BLaER1 treated with 17β-estradiol and CSF1 and Interleukin-3, amounts not matched to agents 10 nM and 100 nM (cell line): ENCODE data around the gene IGF2BP1.

ENCODE experiments used
- H3K27ac ChIP-seq, 11 experiments: shearing (Covaris generic); formaldehyde crosslinking; 2 replicates each; pipeline ENCODE4 v1.8.1; 2022
- H3K27me3 ChIP-seq, 11 experiments: shearing (Covaris generic); formaldehyde crosslinking; 2 replicates each; pipeline ENCODE4 v1.8.1; 2022
- H3K36me3 ChIP-seq, 11 experiments: shearing (Covaris generic); formaldehyde crosslinking; 2 replicates each; pipeline ENCODE4 v1.8.1; 2022
- H3K4me1 ChIP-seq, 10 experiments: shearing (Covaris generic); formaldehyde crosslinking; 2 replicates each; pipeline ENCODE4 v1.8.1; 2022
- H3K4me2 ChIP-seq, 11 experiments: shearing (Covaris generic); formaldehyde crosslinking; 2 replicates each; pipeline ENCODE4 v1.8.1; 2022
- H3K4me3 ChIP-seq, 10 experiments: shearing (Covaris generic); formaldehyde crosslinking; 2 replicates each; pipeline ENCODE4 v1.8.1; 2022
- H3K9ac ChIP-seq, 11 experiments: shearing (Covaris generic); formaldehyde crosslinking; 2 replicates each; pipeline ENCODE4 v1.8.1; 2022
- H3K9me3 ChIP-seq, 11 experiments: shearing (Covaris generic); formaldehyde crosslinking; replicated peaks in 1 of 11; 2 replicates each; pipeline ENCODE4 v1.8.1; 2022
- H4K20me1 ChIP-seq, 11 experiments: shearing (Covaris generic); formaldehyde crosslinking; 2 replicates each; pipeline ENCODE4 v1.8.1; 2022
- Cebpa-rat ChIP-seq, 11 experiments: shearing (Covaris generic); IDR thresholded peaks; 2 replicates each; pipeline ENCODE4 v1.8.1; 2022

IGF2BP1 gene

GRCh38 chr17:49015179-49015923 lies 18.2 kb downstream of the IGF2BP1 start:
- Histone ChIP-seq H3K27me3 (peaks cover 65 to 83% (median 73%) of the 10 kb centered on the region in 11 experiments), H3K4me1 (peaks cover 0 to 4% (median 0%) of the 10 kb centered on the region in 10 experiments; a peak in 2 of 20 replicates), H4K20me1 (peaks cover 0 to 24% (median 10%) of the 10 kb centered on the region in 11 experiments; a peak in 7 of 22 replicates), H3K4me2 (no peak overlapping the region), H3K9me3 (no peaks in the 10 kb centered on the region), H3K27ac (no peak overlapping the region), H3K4me3 (no peak overlapping the region), H3K9ac (no peak overlapping the region), H3K36me3 (no peaks in the 10 kb centered on the region)
- no peak for TF ChIP-seq Cebpa-rat (IDR thresholded peaks at IDR 0.05)

- Histone ChIP-seq H3K4me3 (no peak overlapping the region), H3K4me2 (no peak overlapping the region), H3K9me3 (no peaks in the 10 kb centered on the region), H3K27ac (no peak overlapping the region), H3K9ac (no peak overlapping the region), H3K36me3 (no peaks in the 10 kb centered on the region), H3K4me1 (peaks cover 0 to 4% (median 0%) of the 10 kb centered on the region in 10 experiments; a peak in 2 of 20 replicates), H4K20me1 (peaks cover 0 to 24% (median 10%) of the 10 kb centered on the region in 11 experiments; a peak in 7 of 22 replicates), H3K27me3 (peaks cover 57 to 75% (median 65%) of the 10 kb centered on the region in 11 experiments)
- no peak for TF ChIP-seq Cebpa-rat (IDR thresholded peaks at IDR 0.05)
Measured at GRCh38 chr17:49015924-49016774, 19.0 kb downstream of the IGF2BP1 start.

- H3K36me3 ChIP-seq: no peaks in the 10 kb centered on the region
- no peaks in the 10 kb centered on the region for H3K9me3 ChIP-seq
- H4K20me1 ChIP-seq: peaks cover 0 to 22% (median 10%) of the 10 kb centered on the region in 11 experiments; a peak in 7 of 22 replicates
- peaks cover 49 to 68% (median 57%) of the 10 kb centered on the region in 11 experiments for H3K27me3 ChIP-seq
- H3K27ac ChIP-seq: no peak overlapping the region
- no peak overlapping the region for H3K4me3 ChIP-seq
- TF ChIP-seq Cebpa-rat (IDR thresholded peaks at IDR 0.05): no peak
- peaks cover 0 to 4% (median 0%) of the 10 kb centered on the region in 10 experiments; a peak in 2 of 20 replicates for H3K4me1 ChIP-seq
- H3K4me2 ChIP-seq: no peak overlapping the region
- H3K9ac ChIP-seq: no peak overlapping the region
Measured at GRCh38 chr17:49016775-49017463, 19.7 kb downstream of the IGF2BP1 start.

GRCh38 chr17:49018116-49018612 lies 21.0 kb downstream of the IGF2BP1 start:
- Histone ChIP-seq H3K4me3 (no peak overlapping the region), H3K27ac (no peak overlapping the region), H3K9ac (no peak overlapping the region), H3K4me2 (no peak overlapping the region), H3K4me1 (peaks cover 0 to 4% (median 0%) of the 10 kb centered on the region in 10 experiments; a peak in 2 of 20 replicates), H3K36me3 (no peaks in the 10 kb centered on the region), H3K9me3 (no peaks in the 10 kb centered on the region), H4K20me1 (peaks cover 0 to 18% (median 10%) of the 10 kb centered on the region in 11 experiments; a peak in 7 of 22 replicates), H3K27me3 (peaks cover 37 to 55% (median 45%) of the 10 kb centered on the region in 11 experiments)
- no peak for TF ChIP-seq Cebpa-rat (IDR thresholded peaks at IDR 0.05)

GRCh38 chr17:49018748-49019147 lies 21.6 kb downstream of the IGF2BP1 start:
- no peak overlapping the region for H3K4me3 ChIP-seq
- no peak overlapping the region for H3K27ac ChIP-seq
- H3K9me3 ChIP-seq: no peaks in the 10 kb centered on the region
- no peaks in the 10 kb centered on the region for H3K36me3 ChIP-seq
- peaks cover 0 to 18% (median 7%) of the 10 kb centered on the region in 11 experiments; a peak in 7 of 22 replicates for H4K20me1 ChIP-seq
- no peak for TF ChIP-seq Cebpa-rat (IDR thresholded peaks at IDR 0.05)
- H3K4me2 ChIP-seq: no peak overlapping the region
- H3K4me1 ChIP-seq: peaks cover 0 to 4% (median 0%) of the 10 kb centered on the region in 10 experiments; a peak in 2 of 20 replicates
- H3K27me3 ChIP-seq: peaks cover 31 to 49% (median 39%) of the 10 kb centered on the region in 11 experiments
- H3K9ac ChIP-seq: no peak overlapping the region

GRCh38 chr17:49020609-49021008 lies 23.4 kb downstream of the IGF2BP1 start:
- no peak for TF ChIP-seq Cebpa-rat (IDR thresholded peaks at IDR 0.05)
- Histone ChIP-seq H4K20me1 (peaks cover 0 to 6% (median 0%) of the 10 kb centered on the region in 11 experiments; a peak in 4 of 22 replicates), H3K9me3 (no peaks in the 10 kb centered on the region), H3K9ac (no peak overlapping the region), H3K4me1 (no peaks in the 10 kb centered on the region), H3K27ac (no peak overlapping the region), H3K36me3 (no peaks in the 10 kb centered on the region), H3K4me3 (no peak overlapping the region), H3K4me2 (no peak overlapping the region), H3K27me3 (peaks cover 12 to 31% (median 20%) of the 10 kb centered on the region in 11 experiments)

- Histone ChIP-seq H3K9ac (no peak overlapping the region), H3K4me2 (no peak overlapping the region), H3K9me3 (no peaks in the 10 kb centered on the region), H3K4me3 (no peak overlapping the region), H4K20me1 (no peaks in the 10 kb centered on the region), H3K4me1 (peaks cover 0 to 5% (median 3%) of the 10 kb centered on the region in 10 experiments; a peak in 12 of 20 replicates), H3K36me3 (no peaks in the 10 kb centered on the region), H3K27me3 (peaks cover 6 to 25% (median 14%) of the 10 kb centered on the region in 11 experiments), H3K27ac (no peak overlapping the region)
- no peak for TF ChIP-seq Cebpa-rat (IDR thresholded peaks at IDR 0.05)
Measured at GRCh38 chr17:49021095-49021767, 24.0 kb downstream of the IGF2BP1 start.

GRCh38 chr17:49021768-49022103 lies 24.6 kb downstream of the IGF2BP1 start:
- H3K9ac ChIP-seq: no peak overlapping the region
- H3K4me2 ChIP-seq: no peak overlapping the region
- peaks cover 0 to 10% (median 8%) of the 10 kb centered on the region in 10 experiments; a peak in 13 of 20 replicates for H3K4me1 ChIP-seq
- no peak overlapping the region for H3K4me3 ChIP-seq
- no peaks in the 10 kb centered on the region for H3K36me3 ChIP-seq
- H4K20me1 ChIP-seq: no peaks in the 10 kb centered on the region
- peaks cover 3 to 21% (median 11%) of the 10 kb centered on the region in 11 experiments; a peak in 12 of 22 replicates for H3K27me3 ChIP-seq
- no peaks in the 10 kb centered on the region for H3K9me3 ChIP-seq
- no peak overlapping the region for H3K27ac ChIP-seq
- no peak for TF ChIP-seq Cebpa-rat (IDR thresholded peaks at IDR 0.05)
